Measurements from ENCODE around the gene CHPF. TPM values are rescaled to one million over a fixed set of nuclear protein-coding genes. Genes with fewer than 3 reads are reported as not detected.

CHPF gene, protein sequence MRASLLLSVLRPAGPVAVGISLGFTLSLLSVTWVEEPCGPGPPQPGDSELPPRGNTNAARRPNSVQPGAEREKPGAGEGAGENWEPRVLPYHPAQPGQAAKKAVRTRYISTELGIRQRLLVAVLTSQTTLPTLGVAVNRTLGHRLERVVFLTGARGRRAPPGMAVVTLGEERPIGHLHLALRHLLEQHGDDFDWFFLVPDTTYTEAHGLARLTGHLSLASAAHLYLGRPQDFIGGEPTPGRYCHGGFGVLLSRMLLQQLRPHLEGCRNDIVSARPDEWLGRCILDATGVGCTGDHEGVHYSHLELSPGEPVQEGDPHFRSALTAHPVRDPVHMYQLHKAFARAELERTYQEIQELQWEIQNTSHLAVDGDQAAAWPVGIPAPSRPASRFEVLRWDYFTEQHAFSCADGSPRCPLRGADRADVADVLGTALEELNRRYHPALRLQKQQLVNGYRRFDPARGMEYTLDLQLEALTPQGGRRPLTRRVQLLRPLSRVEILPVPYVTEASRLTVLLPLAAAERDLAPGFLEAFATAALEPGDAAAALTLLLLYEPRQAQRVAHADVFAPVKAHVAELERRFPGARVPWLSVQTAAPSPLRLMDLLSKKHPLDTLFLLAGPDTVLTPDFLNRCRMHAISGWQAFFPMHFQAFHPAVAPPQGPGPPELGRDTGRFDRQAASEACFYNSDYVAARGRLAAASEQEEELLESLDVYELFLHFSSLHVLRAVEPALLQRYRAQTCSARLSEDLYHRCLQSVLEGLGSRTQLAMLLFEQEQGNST
- 73.7 and 98.6 TPM in 2 replicates for total RNA-seq (2014; rRNA removed; shearing (Covaris generic))

DNA sequence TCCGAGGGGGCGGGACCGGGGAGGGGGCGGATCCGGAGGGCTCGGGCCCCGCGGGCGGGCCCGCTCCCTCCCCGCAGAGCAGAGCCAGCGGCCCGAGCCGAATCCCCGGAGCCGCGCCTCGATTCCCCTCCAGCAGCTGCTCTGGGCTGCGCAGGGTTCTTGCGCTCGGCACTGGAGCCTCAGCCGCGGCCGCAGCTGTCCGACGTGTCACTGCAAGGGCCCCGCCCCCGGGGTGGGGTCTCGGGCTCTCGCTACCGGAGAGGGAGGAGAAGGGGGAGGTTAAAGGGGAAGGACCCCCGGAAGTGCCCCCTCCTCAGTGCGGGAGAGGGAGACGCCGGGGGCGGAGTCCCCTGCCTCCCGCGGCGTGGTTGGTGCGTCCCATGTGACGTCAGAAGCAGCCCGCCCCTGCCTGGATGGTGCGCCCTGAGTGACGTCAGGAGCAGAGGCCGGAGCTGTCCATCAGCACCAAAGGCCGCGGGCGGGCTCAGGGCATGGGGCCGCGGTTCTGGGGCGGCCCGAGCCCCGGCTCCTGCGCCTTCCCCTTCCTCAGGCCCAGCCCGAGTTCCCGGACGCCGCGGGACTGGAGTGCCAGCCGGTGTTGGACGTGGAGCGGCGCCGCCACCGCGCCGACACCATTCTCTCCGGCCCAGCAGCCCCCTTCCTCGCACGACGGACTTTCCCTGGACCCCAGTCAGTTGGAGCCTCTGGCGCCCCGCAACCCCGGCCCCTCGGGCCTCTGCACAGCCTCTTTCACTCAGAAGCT lies at the start of gene CHPF, which contains the start of gene TMEM198:
CHPF (minus strand) TSS at position 214 of the 763 bp plus-strand sequence. CDS start 271 bp downstream, outside the sequence.
TMEM198 (plus strand) TSS at position 433 of the 763 bp plus-strand sequence. CDS start 700 bp downstream, outside the sequence.
- DNase-seq (ENCODE audit: low read depth), result peak; percentile 99

DNA sequence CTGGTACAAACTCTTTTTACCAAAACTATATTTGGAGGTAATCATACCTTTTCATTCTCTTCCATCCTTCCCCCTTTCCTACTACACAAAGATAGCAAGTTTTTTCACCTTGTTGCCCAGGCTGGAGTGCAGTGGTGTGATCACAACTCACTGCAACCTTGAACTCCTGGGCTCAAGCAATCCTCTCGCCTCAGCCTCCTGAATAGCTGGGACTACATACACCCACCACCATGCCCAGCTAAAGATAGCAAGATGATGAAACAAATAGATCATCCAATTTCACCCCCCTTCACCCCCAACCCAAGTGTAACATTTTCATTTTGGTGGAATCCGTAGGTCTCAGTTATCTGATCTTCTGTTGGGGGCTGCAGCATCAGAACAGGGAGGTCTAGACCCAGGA lies 49.5 kb upstream of the CHPF start:
- DNase-seq (ENCODE audit: low read depth), result no peak

DNA sequence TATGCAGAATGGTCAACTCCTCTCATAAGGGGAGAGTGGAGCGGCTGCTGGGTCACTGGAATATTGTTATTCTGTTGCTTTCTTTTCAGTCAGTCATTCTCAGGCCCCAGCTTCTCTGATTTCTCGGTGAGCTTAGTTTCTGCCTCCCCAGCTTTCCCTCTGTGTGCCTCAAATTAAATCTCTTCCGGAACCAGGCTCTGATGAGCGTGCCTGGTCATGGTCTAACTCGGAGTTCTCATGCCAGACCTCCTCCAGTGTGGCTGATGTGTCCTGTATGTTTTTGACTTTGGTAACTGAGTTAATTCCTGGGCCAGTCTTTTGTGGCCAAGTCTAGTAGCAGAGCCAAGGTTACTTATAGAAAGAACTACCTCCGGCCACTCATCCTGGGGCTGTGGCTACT lies 49.1 kb upstream of the CHPF start:
- peak; percentile 45 for DNase-seq (ENCODE audit: low read depth)

DNA sequence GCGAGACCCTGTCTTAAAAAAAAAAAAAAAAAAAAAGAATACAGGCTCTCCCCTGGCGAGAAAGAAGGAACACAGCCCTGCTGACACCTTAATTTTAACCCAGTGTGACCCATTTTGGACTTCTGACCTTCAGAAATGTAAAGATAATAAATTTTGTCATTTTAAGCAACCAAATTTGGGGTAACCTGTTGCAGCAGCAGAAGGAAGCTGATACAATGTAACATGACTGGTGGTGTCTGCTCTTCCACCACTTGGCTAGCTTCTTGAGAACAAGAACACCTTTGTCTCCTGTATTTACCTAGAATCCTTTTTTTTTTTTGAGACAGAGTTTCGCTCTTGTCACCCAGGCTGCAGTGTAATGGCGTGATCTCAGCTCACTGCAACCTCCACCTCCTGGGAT lies 47.5 kb upstream of the CHPF start:
- DNase-seq (ENCODE audit: low read depth), result no peak

DNA sequence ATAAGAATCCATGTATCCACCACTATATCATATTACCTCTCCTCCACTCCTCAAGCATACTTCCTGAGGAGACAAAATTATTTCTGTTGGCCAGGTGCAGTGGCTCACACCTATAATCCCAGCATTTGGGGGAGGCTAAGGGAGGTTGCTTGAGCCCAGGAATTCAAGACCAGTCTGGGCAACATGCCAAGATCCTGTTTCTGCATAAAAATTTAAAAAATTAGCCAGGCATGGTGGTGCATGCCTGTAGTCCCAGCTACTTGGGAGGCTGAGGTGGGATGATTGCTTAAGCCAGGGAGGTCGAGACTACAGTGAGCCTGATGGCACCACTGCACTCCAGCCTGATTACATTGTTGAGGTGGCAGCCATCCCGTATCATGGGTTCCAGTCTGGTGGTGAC lies 37.7 kb upstream of the CHPF start:
- DNase-seq (ENCODE audit: low read depth), result no peak

DNA sequence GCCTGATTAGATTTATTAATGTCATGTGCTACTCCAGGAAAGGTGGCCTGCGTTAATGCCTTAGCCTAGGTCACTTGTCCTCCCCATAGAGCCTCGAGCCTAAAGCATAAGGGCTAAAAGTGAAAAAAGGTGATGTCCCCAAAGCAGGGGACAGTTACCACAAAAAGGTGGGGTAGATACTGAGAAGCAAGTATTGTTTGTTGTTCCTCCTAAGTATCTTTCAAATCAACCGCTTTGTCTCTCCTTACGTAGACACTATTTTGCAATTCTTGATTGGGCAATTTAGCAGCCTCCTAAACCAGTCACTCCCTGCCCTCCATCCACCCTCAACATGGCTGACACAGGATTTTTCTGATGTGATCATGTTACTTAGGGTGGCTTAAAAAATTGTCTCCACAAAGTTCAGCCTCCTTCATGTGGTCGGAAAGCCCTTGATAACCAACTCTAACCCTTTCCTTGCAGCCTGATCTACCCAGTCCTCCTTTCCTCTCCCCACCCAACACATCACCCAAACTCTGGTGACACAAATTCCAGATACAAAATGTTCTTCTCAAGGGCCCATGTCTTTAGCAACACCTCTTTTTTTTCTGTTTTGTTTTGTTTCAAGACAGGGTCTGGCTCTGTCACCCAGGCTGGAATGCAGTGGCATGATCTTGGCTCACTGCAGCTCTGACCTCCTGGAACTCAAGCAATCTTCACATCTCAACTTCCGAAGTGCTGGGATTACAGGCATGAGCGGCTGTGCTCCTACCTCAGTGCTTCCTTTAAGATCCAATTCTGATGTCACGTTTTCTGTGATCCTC lies 35.4 kb upstream of the CHPF start:
- DNase-seq (ENCODE audit: low read depth), result no peak

DNA sequence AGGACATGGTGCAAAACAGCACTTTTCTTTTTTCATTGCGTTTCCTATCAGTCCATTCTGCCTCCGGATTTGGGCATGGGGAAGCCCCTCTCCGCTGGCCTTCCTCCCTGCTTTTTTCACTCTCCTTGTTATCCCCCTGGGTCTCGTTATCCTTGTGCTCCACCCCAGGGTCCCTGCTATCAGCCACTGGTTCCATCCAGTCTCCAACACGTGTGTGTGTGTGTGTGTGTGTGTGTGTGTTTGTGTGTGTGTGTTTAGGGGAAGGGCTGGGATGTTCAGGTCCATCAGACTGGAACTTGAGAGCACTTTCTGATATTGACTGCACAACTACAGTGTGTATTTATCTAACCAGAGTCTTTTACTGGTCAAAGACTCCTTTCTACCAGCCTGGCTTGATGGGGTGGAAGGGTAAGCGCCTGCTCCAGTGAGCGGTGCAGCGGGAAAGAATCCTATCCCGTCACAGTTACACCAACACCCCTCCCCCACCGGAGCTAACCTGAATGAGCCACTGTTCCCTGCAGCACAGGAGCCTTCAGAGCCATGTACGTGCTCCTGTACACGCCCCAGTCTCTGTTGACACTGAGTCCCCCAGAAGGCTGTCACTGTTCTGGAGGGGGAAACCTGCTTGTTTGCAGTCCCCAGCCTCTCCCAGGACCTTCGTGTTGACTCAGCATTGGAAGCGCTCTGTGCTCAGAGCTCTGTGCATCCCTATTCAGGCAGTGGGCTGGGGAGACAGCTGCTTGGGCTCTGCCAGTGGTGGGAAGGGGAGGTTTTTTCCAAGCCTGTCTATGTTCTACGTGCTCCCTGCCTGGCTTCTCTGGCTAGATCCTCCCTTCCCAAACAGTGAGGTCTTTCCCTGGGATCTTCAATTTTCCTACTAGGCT lies 33.1 kb upstream of the CHPF start:
- DNase-seq (ENCODE audit: low read depth), result peak; percentile 35

DNA sequence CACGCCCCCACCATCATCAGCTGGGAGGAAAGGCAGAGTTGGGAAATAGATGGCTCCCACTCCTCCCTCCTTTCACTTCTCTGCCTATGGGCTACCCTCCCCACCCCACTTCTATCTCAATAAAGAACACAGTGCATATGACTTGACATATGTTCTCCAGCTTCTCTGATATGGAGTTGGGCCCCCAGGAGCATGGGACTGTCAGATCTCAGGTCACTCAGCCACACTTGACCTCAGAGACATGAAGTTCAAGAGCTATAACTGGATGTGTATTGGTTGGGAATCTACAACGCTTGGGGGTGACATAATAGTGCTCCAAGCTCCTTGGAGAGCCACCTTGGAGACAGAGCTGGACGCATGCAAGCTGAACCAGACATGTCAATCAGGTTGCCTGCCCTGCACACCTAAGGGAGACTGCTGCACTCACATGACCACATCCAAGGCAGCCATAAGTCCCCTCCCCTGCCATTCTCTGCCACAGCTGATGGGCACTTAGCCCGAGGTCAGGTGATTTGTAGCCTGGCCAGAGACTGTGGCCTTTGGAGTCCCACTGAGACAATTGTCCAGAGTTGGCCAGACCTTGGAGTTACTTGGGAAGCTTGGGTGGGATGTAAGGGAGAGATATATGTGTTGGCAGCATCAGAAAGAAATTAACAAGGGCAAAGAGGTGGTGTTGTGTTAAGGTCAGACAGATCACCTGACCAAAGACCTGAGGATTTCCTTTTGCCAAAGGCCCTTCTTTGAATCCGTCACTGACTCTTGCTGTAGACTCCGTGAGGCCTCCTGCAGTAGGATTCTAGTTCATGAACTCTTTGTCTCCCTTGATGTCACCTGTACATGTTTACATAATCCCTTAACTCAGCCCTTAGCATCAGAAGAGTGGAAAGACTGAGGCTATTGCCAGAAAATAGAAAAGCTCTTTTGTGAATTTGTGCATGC lies 32.2 kb upstream of the CHPF start:
- no peak for DNase-seq (ENCODE audit: low read depth)

DNA sequence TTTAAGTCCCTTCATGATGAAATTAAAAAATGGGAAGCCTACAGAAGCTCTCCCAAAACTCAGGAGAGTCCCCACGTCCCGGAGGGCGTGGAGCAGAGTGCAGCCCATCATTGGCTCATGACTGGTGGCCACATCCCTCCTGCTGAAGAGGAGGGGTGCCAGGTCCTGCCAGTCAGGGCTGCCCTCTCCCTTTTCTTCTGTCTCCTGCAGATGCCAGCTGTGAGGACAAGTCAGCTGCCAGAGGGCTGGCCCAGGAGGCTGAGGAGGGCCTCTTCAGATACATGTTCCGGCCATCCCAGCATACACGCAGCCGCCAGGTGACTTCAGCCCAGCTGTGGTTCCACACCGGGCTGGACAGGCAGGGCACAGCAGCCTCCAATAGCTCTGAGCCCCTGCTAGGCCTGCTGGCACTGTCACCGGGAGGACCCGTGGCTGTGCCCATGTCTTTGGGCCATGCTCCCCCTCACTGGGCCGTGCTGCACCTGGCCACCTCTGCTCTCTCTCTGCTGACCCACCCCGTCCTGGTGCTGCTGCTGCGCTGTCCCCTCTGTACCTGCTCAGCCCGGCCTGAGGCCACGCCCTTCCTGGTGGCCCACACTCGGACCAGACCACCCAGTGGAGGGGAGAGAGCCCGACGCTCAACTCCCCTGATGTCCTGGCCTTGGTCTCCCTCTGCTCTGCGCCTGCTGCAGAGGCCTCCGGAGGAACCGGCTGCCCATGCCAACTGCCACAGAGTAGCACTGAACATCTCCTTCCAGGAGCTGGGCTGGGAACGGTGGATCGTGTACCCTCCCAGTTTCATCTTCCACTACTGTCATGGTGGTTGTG lies 31.1 kb upstream of the CHPF start:
- no peak for DNase-seq (ENCODE audit: low read depth)

DNA sequence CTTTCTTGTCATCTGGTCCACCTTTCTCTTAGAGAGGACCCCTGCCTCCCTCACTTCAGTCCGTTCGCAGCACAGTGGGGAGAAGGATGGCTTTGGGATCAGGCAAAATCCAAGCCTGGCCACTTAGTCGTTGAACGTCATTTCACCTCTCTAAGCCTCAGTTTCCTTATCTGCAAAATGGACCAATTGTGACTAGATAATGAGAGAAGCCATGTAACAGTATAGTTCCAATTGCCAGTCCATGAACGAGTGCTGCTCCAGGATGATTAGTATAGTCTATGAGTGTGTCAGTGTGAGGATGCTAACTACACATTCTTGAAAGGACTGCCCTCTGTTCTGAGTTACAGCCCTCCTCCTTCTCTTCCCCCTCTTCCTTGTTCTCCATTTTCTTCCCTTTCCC lies 29.6 kb upstream of the CHPF start:
- DNase-seq (ENCODE audit: low read depth), result no peak

DNA sequence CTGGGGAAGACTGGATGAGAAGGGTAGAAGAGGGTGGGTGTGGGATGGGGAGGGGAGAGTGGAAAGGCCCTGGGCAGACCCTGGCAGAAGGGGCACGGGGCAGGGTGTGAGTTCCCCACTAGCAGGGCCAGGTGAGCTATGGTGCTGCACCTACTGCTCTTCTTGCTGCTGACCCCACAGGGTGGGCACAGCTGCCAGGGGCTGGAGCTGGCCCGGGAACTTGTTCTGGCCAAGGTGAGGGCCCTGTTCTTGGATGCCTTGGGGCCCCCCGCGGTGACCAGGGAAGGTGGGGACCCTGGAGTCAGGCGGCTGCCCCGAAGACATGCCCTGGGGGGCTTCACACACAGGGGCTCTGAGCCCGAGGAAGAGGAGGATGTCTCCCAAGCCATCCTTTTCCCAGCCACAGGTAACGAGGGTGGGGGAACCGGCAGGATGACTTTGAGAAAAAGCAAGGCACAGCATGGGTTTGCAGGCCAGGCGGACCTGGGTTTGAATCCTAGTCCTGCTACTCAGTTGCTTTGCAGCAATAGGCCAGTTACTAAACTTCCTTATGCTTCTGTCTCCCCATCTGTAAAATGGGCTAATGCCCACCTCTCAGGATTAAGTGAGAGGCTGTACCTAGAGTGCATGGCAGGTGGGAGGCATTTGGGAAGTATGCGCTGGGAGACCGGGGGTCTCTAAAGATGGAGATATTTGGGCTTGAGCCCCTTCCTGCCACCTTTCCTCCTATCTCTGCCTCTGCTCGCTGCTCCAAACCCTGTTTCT lies 28.8 kb upstream of the CHPF start, which contains the start of gene INHA:
INHA (plus strand) TSS at position 74 of the 765 bp plus-strand sequence; CDS start at position 139, 65 bp downstream.
- no peak for DNase-seq (ENCODE audit: low read depth)

DNA sequence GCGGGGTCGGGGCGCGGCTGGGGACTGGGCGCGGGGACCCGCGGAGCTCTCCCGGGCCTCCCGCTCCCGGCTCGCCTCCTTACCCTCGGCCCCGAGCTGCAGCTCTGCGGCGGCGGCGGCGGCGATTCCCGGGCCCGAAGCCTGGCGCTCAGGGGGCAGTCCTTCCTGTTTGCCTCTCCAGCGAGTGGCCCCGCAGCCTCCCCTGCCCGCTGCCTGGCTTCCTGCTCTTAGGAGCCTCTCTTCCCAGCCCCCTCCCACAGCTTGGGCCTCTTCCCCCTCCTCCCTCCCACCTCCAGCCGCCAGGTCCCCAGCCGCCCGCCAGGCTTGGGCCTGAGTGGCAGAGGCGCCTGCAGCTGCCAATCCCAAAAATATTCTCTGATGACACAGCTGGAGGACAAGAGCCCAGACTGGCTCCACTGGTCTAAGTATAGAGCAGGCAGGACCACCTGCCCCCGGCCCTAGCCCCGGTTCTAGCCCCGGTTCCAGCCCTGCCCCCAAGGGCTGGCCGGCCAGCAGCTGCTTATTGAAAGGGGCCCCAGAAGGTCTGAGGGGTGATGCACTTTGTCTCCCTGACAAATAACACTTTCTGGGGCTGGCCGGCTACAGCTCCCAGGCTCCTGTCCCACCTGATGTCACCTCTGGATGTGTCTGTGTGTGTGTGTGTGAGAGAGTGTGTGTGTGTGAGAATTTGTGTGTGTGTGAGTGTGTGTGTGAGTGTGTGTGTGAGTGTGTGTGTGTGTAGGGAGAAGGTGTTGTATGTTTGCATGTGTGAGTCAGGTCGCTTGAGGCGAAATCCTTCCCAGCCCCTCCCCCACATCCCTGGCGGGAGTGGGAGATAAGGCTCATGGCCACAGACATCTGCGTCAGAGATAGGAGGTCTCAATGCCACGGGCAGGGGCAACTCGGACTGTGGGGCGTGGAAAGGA lies 28.0 kb upstream of the CHPF start, which contains the start of gene OBSL1:
OBSL1 (minus strand) TSS at position 229 of the 926 bp plus-strand sequence. CDS start 307 bp downstream, outside the sequence.
- DNase-seq (ENCODE audit: low read depth), result peak; percentile 86

DNA sequence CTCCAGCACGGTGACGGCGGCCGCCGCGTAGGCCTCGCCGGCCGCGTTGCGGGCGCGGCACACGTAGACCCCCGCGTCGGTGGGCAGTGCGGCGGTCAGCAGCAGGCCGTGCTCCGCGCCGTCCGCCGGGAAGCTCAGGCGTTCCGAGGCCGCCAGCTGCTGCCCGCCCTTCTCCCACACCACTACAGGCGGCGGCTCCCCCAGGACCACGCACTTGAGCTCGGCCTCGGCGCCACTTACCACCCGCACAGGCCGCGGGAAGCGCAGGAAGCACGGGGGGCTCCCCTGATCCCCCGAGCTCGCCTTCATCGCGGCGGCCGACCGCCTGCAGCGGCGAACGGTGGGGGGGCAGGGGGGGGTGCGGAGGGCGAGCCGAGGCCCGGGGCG lies 27.3 kb upstream of the CHPF start:
- DNase-seq (ENCODE audit: low read depth), result peak; percentile 28

DNA sequence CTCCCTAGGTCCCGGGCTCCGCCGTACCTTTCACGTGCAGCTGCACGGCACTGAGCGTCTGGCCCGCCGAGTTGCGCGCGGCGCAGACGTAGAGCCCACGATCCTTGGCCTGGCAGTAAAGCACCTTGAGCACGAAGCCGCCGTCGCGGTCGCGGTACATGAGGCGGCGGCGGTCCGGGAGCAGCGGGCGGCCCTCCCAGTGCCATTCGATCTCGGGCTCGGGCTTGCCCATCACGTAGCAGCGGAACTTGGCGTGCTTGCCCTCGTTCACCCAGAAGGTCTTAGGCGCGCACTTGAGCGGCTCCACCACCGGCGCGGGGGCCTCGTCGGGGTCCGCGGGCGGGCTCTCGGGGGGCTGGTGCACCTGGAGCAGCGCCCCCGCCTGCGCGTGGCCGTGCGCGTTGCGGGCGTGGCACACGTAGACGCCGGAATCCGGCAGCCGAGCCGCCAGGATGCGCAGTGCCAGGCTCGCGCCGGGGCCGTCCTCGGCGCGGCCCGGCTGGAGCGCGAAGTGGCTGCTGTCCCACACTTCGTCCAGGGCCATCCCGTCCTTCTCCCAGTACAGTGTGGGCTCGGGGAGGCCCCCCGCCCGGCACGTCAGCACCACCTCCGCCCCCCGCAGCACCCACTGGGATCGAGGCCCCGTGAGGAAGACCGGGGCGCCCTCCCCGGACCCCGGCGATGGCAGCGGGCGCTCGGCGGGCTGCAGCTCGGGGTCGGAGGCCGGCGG lies 26.8 kb upstream of the CHPF start:
- peak; percentile 47 for DNase-seq (ENCODE audit: low read depth)

DNA sequence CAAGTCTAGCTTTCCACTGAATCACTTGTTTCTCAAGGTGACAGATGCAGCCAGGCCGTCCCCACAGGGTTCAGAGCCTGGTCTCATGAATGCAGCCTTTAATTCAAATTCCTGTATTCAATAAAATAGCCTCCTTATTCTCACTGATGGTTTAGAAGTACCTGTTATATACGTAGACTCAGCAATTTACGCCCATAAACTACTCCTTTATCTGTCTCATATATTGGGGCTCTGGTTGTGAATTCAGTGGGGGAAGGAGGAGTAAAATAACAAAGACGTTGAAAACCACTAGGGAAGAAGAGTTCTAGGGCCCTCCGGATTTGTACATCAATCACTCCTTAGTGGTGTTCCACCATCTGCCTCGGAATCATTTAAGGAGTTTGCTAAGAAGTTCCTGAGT lies 26.0 kb upstream of the CHPF start:
- DNase-seq (ENCODE audit: low read depth), result no peak

Data from RPMI7951 (cell line).